ENCODE measurements around the gene FLCN.

The FLCN gene

DNA sequence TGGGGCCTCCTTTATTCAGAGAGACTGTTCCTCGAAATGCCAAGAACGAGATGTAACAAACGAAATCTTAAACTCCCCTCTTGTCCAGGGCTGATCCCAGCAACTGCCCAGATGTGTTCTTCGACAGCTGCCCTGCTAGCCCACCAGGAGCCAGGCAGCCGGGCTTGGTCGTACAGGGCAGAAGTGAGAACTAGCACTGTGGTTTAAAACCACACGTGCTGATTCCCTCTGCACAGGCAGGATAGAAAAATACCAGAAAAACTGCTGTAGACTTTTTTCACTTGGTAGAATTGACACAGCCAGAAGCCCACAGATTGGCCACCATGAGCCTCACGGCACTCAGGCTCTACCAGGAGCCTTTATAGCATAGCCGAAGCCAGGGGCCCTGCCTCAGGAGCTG, 64.0 kb downstream of the FLCN start:
- TF ChIP-seq ZNF8 (CRISPR knock-in tag; IDR thresholded peaks at IDR 0.05) (no peak), PPARA (CRISPR knock-in tag; IDR thresholded peaks at IDR 0.05; ENCODE audit: borderline replicate concordance) (no peak), GLIS3 (CRISPR knock-in tag; IDR thresholded peaks at IDR 0.05) (no peak), TOX (CRISPR knock-in tag; IDR thresholded peaks at IDR 0.05; ENCODE audit: borderline replicate concordance) (no peak)
- TF ChIP-seq, protein P1, sequence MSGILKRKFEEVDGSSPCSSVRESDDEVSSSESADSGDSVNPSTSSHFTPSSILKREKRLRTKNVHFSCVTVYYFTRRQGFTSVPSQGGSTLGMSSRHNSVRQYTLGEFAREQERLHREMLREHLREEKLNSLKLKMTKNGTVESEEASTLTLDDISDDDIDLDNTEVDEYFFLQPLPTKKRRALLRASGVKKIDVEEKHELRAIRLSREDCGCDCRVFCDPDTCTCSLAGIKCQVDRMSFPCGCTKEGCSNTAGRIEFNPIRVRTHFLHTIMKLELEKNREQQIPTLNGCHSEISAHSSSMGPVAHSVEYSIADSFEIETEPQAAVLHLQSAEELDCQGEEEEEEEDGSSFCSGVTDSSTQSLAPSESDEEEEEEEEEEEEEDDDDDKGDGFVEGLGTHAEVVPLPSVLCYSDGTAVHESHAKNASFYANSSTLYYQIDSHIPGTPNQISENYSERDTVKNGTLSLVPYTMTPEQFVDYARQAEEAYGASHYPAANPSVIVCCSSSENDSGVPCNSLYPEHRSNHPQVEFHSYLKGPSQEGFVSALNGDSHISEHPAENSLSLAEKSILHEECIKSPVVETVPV (CRISPR knock-in tag; IDR thresholded peaks at IDR 0.05) = no peak
- ATAC-seq = no peak

DNA sequence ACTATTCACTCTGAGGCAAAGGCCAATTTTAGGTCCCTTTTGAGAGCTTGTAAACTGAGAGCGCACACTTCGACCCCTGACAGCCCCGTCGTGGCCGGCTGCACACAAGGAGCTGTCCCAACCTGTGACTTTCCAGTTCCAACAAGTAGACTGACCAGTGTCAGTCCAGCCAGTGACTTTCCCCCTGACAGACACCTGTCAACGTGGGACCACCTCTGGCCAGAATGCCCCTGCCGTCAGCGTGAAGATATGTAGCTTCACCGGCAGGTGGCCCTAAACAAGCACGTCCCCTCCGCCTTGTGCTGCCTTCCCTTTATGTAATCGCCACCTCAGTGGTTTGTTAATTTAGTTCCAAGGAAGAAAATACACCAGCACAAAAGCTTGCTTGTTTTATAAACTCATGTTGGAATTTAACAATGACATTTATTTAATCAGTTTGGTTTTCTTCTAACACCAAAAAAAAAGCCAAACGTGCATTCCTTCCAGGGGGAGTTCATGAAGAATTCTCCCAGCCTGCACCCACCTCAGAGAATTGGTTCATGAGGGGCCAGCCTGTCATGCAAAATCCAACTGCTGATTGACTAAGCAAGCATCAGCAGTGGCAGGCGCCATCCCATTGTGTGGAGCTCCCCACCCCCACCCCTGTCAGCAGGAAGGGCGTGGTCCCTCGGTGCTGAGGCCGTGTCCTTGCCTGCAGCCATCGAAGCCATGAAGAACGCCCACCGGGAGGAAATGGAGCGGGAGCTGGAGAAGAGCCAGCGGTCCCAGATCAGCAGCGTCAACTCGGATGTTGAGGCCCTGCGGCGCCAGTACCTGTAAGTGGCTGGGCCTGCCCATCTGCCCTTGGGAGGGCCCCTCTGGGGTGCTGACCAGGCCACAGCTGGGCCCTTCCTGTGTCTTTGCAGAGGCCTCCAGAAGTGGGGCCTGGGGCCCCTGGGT, 64.7 kb downstream of the FLCN start:
- no peak for ATAC-seq
- TF ChIP-seq OSR1 (CRISPR knock-in tag; IDR thresholded peaks at IDR 0.05) (no peak), GLIS3 (CRISPR knock-in tag; IDR thresholded peaks at IDR 0.05) (no peak)
- TF ChIP-seq, protein P2, sequence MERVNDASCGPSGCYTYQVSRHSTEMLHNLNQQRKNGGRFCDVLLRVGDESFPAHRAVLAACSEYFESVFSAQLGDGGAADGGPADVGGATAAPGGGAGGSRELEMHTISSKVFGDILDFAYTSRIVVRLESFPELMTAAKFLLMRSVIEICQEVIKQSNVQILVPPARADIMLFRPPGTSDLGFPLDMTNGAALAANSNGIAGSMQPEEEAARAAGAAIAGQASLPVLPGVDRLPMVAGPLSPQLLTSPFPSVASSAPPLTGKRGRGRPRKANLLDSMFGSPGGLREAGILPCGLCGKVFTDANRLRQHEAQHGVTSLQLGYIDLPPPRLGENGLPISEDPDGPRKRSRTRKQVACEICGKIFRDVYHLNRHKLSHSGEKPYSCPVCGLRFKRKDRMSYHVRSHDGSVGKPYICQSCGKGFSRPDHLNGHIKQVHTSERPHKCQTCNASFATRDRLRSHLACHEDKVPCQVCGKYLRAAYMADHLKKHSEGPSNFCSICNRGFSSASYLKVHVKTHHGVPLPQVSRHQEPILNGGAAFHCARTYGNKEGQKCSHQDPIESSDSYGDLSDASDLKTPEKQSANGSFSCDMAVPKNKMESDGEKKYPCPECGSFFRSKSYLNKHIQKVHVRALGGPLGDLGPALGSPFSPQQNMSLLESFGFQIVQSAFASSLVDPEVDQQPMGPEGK (CRISPR knock-in tag; IDR thresholded peaks at IDR 0.05; ENCODE audit: borderline replicate concordance) = no peak

DNA sequence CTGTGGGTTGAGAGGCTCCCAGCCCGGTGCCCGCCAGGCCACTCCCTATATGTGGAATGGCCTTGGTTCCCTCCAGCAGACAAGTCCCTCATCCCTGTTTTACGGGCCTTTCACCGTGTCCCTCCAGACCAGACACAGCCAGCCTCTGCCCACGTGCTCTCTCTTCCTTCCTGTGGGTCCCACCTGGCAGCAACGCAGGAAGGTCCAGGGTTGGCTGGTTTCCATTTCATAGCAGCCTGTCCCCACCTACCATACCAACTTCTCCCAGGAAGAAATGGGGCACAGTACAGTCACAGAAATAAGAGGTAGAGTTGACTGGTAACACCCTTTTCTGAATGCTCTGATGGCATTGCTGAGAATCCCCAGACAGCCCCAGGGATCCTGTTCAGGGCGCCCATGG, 65.8 kb downstream of the FLCN start:
- no peak for ATAC-seq
- no peak for TF ChIP-seq RARB (CRISPR knock-in tag; IDR thresholded peaks at IDR 0.05)
- no peak for TF ChIP-seq PPARA (CRISPR knock-in tag; IDR thresholded peaks at IDR 0.05; ENCODE audit: borderline replicate concordance)
- TF ChIP-seq GLIS3 (CRISPR knock-in tag; IDR thresholded peaks at IDR 0.05) = no peak
- no peak for TF ChIP-seq ZNF8 (CRISPR knock-in tag; IDR thresholded peaks at IDR 0.05)
- TF ChIP-seq, protein P3, sequence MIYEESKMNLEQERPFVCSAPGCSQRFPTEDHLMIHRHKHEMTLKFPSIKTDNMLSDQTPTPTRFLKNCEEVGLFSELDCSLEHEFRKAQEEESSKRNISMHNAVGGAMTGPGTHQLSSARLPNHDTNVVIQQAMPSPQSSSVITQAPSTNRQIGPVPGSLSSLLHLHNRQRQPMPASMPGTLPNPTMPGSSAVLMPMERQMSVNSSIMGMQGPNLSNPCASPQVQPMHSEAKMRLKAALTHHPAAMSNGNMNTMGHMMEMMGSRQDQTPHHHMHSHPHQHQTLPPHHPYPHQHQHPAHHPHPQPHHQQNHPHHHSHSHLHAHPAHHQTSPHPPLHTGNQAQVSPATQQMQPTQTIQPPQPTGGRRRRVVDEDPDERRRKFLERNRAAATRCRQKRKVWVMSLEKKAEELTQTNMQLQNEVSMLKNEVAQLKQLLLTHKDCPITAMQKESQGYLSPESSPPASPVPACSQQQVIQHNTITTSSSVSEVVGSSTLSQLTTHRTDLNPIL (CRISPR knock-in tag; IDR thresholded peaks at IDR 0.05; ENCODE audit: low read depth) = no peak

DNA sequence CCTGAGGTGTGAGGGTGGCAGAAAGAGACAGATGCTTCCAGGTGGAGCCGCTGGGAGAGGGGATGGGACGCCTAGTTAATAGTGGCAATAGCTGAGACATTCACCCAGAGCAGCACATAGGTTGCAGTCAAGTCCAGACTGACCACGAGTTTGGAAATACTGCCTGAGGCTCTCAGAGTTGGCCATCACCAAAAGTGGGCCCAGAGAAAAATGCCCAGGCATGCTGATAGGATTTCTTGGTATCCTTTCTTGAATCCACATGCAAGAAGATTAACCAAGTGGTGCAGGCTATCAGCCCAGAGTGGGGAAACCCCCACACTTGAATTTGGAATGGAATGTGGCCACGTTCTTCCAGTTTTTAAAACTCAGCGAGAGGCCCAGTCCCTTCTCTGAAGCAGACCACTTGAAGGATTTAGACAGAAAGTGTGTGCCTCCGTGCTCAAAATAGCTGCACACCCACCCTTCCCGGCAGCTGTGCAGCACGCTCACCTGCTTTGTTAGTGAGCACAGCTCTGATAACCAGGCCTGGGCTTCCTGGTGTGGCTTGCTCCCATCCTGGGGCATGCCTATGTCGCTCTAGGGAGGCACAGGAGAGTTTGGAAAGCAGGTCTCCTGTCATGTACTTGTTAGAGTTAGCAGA, 66.5 kb downstream of the FLCN start:
- TF ChIP-seq TCF4 (CRISPR knock-in tag; IDR thresholded peaks at IDR 0.05; ENCODE audit: borderline replicate concordance) = no peak
- no peak for TF ChIP-seq ZNF8 (CRISPR knock-in tag; IDR thresholded peaks at IDR 0.05)
- no peak for TF ChIP-seq ARNTL (CRISPR knock-in tag; IDR thresholded peaks at IDR 0.05; ENCODE audit: borderline replicate concordance, low read depth)
- no peak for ATAC-seq

DNA sequence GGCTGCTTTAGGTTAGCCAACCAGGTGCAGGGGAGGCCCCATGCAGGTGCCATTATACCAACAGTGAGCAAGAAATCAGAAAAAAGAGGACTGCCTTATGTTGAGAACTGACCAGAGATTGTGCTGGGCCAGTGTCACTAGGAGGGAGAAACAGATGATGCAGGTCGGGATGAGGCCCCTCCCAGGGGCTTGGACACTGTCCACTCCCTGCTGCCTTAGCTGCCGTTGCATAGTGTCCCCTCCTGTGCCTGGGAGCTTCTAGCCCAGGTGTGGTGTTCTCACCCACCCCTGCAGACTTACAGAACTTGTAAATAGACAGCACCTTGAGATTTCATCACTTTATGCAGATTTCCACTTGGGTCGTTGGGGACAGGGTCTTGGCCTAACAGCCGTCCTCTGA, 67.6 kb downstream of the FLCN start:
- ATAC-seq = no peak
- TF ChIP-seq ZC3H10 (CRISPR knock-in tag; IDR thresholded peaks at IDR 0.05) (no peak), ZFP30 (CRISPR knock-in tag; IDR thresholded peaks at IDR 0.05) (no peak)

DNA sequence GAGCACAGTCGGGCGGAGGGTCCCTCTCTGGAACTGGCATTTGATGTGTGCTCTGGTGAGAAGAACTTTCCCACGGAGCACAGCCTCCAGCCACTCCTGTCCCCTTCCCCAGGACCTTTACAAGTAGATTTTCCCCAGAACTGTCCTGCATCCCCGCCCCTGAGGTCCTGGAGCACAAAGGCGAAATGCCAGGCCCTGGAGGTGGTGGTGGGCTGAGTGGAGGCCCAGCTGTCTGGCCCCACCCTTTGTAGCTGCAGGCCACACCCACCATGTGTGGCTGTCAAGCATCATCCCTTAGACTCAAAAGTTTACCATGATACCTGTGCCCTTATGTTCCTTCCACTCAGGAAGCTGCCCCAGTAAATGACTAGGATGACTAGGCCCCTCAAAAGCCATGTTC, 68.6 kb downstream of the FLCN start:
- no peak for ATAC-seq
- no peak for TF ChIP-seq TOX (CRISPR knock-in tag; IDR thresholded peaks at IDR 0.05; ENCODE audit: borderline replicate concordance)
- no peak for TF ChIP-seq BACH2 (CRISPR knock-in tag; IDR thresholded peaks at IDR 0.05; ENCODE audit: borderline replicate concordance)
- no peak for TF ChIP-seq ZFP30 (CRISPR knock-in tag; IDR thresholded peaks at IDR 0.05)
- no peak for TF ChIP-seq ISL1 (CRISPR knock-in tag; IDR thresholded peaks at IDR 0.05)
- no peak for TF ChIP-seq CSDC2 (CRISPR knock-in tag; IDR thresholded peaks at IDR 0.05)
- no peak for TF ChIP-seq ZFP3 (CRISPR knock-in tag; IDR thresholded peaks at IDR 0.05)
- TF ChIP-seq, protein P1 (CRISPR knock-in tag; IDR thresholded peaks at IDR 0.05) = no peak
- TF ChIP-seq ZC3H10 (CRISPR knock-in tag; IDR thresholded peaks at IDR 0.05) = no peak
- TF ChIP-seq, protein P3 (CRISPR knock-in tag; IDR thresholded peaks at IDR 0.05; ENCODE audit: low read depth) = no peak
- TF ChIP-seq ZNF565 (CRISPR knock-in tag; conservative IDR thresholded peaks at IDR 0.05; ENCODE audit: low read depth) = no peak
- no peak for TF ChIP-seq GLIS3 (CRISPR knock-in tag; IDR thresholded peaks at IDR 0.05)
- TF ChIP-seq, protein P4, sequence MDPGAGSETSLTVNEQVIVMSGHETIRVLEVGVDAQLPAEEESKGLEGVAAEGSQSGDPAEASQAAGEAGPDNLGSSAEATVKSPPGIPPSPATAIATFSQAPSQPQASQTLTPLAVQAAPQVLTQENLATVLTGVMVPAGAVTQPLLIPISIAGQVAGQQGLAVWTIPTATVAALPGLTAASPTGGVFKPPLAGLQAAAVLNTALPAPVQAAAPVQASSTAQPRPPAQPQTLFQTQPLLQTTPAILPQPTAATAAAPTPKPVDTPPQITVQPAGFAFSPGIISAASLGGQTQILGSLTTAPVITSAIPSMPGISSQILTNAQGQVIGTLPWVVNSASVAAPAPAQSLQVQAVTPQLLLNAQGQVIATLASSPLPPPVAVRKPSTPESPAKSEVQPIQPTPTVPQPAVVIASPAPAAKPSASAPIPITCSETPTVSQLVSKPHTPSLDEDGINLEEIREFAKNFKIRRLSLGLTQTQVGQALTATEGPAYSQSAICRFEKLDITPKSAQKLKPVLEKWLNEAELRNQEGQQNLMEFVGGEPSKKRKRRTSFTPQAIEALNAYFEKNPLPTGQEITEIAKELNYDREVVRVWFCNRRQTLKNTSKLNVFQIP (CRISPR knock-in tag; IDR thresholded peaks at IDR 0.05; ENCODE audit: borderline replicate concordance, low read depth) = no peak
- no peak for TF ChIP-seq ZNF8 (CRISPR knock-in tag; IDR thresholded peaks at IDR 0.05)
- TF ChIP-seq OSR1 (CRISPR knock-in tag; IDR thresholded peaks at IDR 0.05) = no peak
